NB4 (cell line): Measurements from ENCODE around the gene FAM120A.

ENCODE experiments used
- CTCF ChIP-seq: IDR thresholded peaks from one replicate; pipeline ENCODE4 v1.5.1; 2012; ENCODE audit warnings: low read depth, low read length
- MAX ChIP-seq: IDR thresholded peaks from 2 replicates; pipeline ENCODE4 v1.6.1; 2011; ENCODE audit warnings: low read depth, low read length
- MYC ChIP-seq: IDR thresholded peaks from 2 replicates; pipeline ENCODE4 v1.6.1; 2011; ENCODE audit warnings: low read depth, low read length
- POLR2A ChIP-seq: IDR thresholded peaks from 2 replicates; pipeline ENCODE4 v1.6.1; 2011; ENCODE audit warnings: mild to moderate bottlenecking; ENCODE audit not compliant: insufficient read length; ENCODE audit errors: extremely low read depth

DNA sequence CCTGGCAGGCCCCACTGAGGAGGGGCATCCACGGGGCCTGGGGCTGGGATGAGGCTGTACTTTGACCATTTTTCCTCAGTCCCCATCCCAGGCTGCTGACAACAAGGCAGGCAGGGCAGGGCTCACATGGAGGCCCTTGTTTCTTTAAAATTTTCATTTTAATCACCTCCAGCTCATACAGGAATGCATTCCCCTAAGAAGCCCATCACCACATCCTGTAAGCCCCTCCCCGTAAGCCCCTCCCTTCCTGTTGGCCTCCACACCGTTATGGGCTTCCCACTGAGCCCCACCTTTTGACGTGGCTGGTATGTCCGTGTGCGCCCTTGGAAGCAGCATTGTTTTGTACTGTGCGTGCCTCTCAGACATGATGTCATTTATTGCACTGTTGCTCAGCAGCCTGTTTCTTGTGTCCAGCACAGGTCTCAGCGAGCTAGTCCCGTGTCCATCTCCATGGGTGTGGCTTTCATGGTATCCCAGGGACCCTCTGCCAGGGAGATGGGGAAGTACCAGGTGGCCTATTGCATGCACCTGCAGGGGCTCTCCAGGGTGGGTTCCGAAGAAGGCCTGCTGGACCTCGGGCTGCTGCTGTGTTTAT, 147.3 kb downstream of the FAM120A start:
- TF ChIP-seq POLR2A = no peak
- no peak for TF ChIP-seq MAX
- TF ChIP-seq CTCF = no peak
- TF ChIP-seq MYC = no peak
